ENCODE results near the gene PLD3.

DNA sequence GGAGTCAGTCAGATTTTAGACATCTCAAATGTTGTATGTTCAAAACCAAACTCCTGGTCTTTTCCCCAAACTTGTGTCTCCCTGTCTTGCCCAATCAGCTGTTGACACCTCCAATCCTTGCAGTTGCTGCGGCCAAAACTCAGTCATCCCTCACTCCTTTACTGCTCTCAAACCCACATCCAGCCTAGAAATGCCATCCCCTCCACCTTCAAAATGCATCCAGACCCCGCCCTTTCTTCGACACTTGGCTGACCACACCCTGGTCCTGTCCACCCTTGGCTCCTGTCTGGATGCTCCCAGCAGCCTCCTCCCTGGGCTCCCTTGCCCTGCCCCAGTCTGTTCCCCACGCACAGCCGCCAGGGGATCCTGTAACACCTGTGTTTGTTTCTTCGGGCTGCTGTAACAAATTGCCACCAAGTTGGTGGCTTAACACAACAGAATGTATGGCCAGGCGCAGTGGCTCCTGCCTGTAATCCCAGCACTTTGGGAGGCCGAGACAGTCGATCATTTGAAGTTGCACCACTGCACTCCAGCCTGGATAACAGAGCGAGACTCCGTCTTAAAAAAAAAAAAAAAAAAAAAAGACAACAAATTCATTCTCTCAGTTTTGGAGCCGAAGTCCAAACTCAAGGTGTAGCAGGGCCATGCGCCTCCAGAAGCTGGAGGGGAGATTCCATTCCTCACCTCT, 11.7 kb downstream of the PLD3 start:
- TF ChIP-seq, protein P1, sequence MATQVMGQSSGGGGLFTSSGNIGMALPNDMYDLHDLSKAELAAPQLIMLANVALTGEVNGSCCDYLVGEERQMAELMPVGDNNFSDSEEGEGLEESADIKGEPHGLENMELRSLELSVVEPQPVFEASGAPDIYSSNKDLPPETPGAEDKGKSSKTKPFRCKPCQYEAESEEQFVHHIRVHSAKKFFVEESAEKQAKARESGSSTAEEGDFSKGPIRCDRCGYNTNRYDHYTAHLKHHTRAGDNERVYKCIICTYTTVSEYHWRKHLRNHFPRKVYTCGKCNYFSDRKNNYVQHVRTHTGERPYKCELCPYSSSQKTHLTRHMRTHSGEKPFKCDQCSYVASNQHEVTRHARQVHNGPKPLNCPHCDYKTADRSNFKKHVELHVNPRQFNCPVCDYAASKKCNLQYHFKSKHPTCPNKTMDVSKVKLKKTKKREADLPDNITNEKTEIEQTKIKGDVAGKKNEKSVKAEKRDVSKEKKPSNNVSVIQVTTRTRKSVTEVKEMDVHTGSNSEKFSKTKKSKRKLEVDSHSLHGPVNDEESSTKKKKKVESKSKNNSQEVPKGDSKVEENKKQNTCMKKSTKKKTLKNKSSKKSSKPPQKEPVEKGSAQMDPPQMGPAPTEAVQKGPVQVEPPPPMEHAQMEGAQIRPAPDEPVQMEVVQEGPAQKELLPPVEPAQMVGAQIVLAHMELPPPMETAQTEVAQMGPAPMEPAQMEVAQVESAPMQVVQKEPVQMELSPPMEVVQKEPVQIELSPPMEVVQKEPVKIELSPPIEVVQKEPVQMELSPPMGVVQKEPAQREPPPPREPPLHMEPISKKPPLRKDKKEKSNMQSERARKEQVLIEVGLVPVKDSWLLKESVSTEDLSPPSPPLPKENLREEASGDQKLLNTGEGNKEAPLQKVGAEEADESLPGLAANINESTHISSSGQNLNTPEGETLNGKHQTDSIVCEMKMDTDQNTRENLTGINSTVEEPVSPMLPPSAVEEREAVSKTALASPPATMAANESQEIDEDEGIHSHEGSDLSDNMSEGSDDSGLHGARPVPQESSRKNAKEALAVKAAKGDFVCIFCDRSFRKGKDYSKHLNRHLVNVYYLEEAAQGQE (IDR thresholded peaks at IDR 0.05; ENCODE audit: insufficient read depth in 1 of 2, low read depth in 2 of 2, low read length in 2 of 2) = no peak
- TF ChIP-seq FOXP2 (optimal IDR thresholded peaks at IDR 0.05; ENCODE audit: borderline replicate concordance, extremely low read depth, extremely low read length, insufficient read depth) (no peak), POLR2AphosphoS5 (IDR thresholded peaks at IDR 0.05; ENCODE audit: low read depth, low read length) (no peak), TAF1 (IDR thresholded peaks at IDR 0.05; ENCODE audit: borderline replicate concordance, insufficient read depth, low read length) (no peak)

Data from PFSK-1 (cell line).